Testis (tissue), 2 donors: ENCODE results near the gene TRMT112.

Experiments
- CTCF ChIP-seq, 3 experiments: fragments of 450-650 bp in 2 of 3; fragments of 200-600 bp in 1 of 3; sonication (generic) in 1 of 3; IDR thresholded peaks; one replicate each; pipeline ENCODE4 v1.5.1; 2016 to 2019; ENCODE audit warnings: antibody characterized with exemption in 3 of 3, mild to moderate bottlenecking in 2 of 3, moderate library complexity in 1 of 3
- POLR2A ChIP-seq: fragments of 450-650 bp; IDR thresholded peaks from one replicate; pipeline ENCODE4 v1.6.1; 2017; ENCODE audit warnings: antibody characterized with exemption, mild to moderate bottlenecking, moderate library complexity

GRCh38 chr11:64288353-64288750, 29.0 kb downstream of the TRMT112 start:
- TF ChIP-seq CTCF (IDR thresholded peaks at IDR 0.05) (no peak), POLR2A (no peak)
